HepG2 (cell line): ENCODE measurements around the gene NFILZ. TPM values are rescaled to one million over a fixed set of nuclear protein-coding genes. Genes with fewer than 3 reads are reported as not detected.

Source experiments
- DRAP1 ChIP-seq: IDR thresholded peaks from 2 replicates; pipeline ENCODE4 v1.6.1; 2016; ENCODE audit warnings: missing genetic modification reagents, missing compliant biosample characterization
- EEA1 ChIP-seq: sonication (generic); formaldehyde crosslinking; IDR thresholded peaks from 2 replicates; pipeline ENCODE4 v1.5.1; 2020; ENCODE audit warnings: mild to moderate bottlenecking, missing genetic modification reagents, borderline replicate concordance
- FLYWCH1 ChIP-seq: sonication (generic); formaldehyde crosslinking; IDR thresholded peaks from 2 replicates; pipeline ENCODE4 v1.8.1; 2023; ENCODE audit warnings: mild to moderate bottlenecking, missing genetic modification reagents
- FOXC1 ChIP-seq: sonication (generic); formaldehyde crosslinking; IDR thresholded peaks from 2 replicates; pipeline ENCODE4 v1.8.0; 2022; ENCODE audit warnings: mild to moderate bottlenecking, missing genetic modification reagents, borderline replicate concordance
- HCFC1 ChIP-seq: fragments of 150-350 bp; IDR thresholded peaks from 2 replicates; pipeline ENCODE4 v1.6.1; 2014; ENCODE audit warnings: low read depth, low read length
- HMG20B ChIP-seq: conservative IDR thresholded peaks from 2 replicates; pipeline ENCODE4 v1.6.1; 2016; ENCODE audit warnings: missing genetic modification reagents, missing compliant biosample characterization
- HOMEZ ChIP-seq: IDR thresholded peaks from 2 replicates; pipeline ENCODE4 v1.6.1; 2016; ENCODE audit warnings: low read depth
- MNT ChIP-seq: fragments of 450-650 bp; IDR thresholded peaks from 2 replicates; pipeline ENCODE4 v1.6.1; 2016
- NCOA2 ChIP-seq: sonication (generic); formaldehyde crosslinking; IDR thresholded peaks from 2 replicates; pipeline ENCODE4 v1.8.0; 2022; ENCODE audit warnings: inconsistent platforms
- NFKB2 ChIP-seq: sonication (generic); formaldehyde crosslinking; IDR thresholded peaks from 2 replicates; pipeline ENCODE4 v1.4.0; 2020; ENCODE audit warnings: missing genetic modification reagents, borderline replicate concordance
- SCMH1 ChIP-seq: sonication (generic); formaldehyde crosslinking; IDR thresholded peaks from 2 replicates; pipeline ENCODE4 v1.9.0; 2021; ENCODE audit warnings: missing genetic modification reagents, mild to moderate bottlenecking, borderline replicate concordance
- SIX4 ChIP-seq: sonication (generic); formaldehyde crosslinking; IDR thresholded peaks from 2 replicates; pipeline ENCODE4 v1.4.0; 2020; ENCODE audit warnings: missing genetic modification reagents
- SNAI1 ChIP-seq: sonication (generic); formaldehyde crosslinking; IDR thresholded peaks from 2 replicates; pipeline ENCODE4 v1.5.0; 2020; ENCODE audit warnings: mild to moderate bottlenecking, missing genetic modification reagents, borderline replicate concordance
- TARDBP ChIP-seq: sonication (generic); formaldehyde crosslinking; IDR thresholded peaks from 2 replicates; pipeline ENCODE4 v1.8.0; 2022; ENCODE audit warnings: mild to moderate bottlenecking, missing genetic modification reagents
- ZBTB25 ChIP-seq: IDR thresholded peaks from 2 replicates; pipeline ENCODE4 v1.6.1; 2018; ENCODE audit warnings: missing genetic modification reagents
- ZBTB34 ChIP-seq: sonication (generic); formaldehyde crosslinking; IDR thresholded peaks from 2 replicates; pipeline ENCODE4 v1.8.0; 2022; ENCODE audit warnings: mild to moderate bottlenecking, missing genetic modification reagents
- ZBTB42 ChIP-seq: sonication (generic); formaldehyde crosslinking; IDR thresholded peaks from 2 replicates; pipeline ENCODE4 v1.5.0; 2020; ENCODE audit warnings: mild to moderate bottlenecking, missing genetic modification reagents
- ZFP91 ChIP-seq: sonication (generic); formaldehyde crosslinking; IDR thresholded peaks from 2 replicates; pipeline ENCODE4 v1.9.0; 2022; ENCODE audit warnings: missing genetic modification reagents, mild to moderate bottlenecking, borderline replicate concordance
- ZNF136 ChIP-seq: sonication (generic); formaldehyde crosslinking; IDR thresholded peaks from 2 replicates; pipeline ENCODE4 v1.8.1; 2022; ENCODE audit warnings: low read depth, mild to moderate bottlenecking, moderate library complexity, missing genetic modification reagents
- ZNF33B ChIP-seq: sonication (generic); formaldehyde crosslinking; IDR thresholded peaks from 2 replicates; pipeline ENCODE4 v1.5.1; 2020; ENCODE audit warnings: mild to moderate bottlenecking, missing genetic modification reagents
- ZNF678 ChIP-seq: sonication (generic); formaldehyde crosslinking; IDR thresholded peaks from 2 replicates; pipeline ENCODE4 v1.4.0; 2020; ENCODE audit warnings: mild to moderate bottlenecking, missing genetic modification reagents
- ZNF780A ChIP-seq: sonication (generic); formaldehyde crosslinking; IDR thresholded peaks from 2 replicates; pipeline ENCODE4 v1.8.0; 2022; ENCODE audit warnings: mild to moderate bottlenecking, missing genetic modification reagents, moderate library complexity
- polyA plus RNA-seq, 8 experiments: library from polyadenylated mRNA; depleted of rRNA in 3 of 8; stranded (reverse) in 7 of 8; unstranded in 1 of 8; fragments of >200 nt; fragmentation: Illumina TruSeq in 4 of 8; extraction: Trizol in 4 of 8; gene quantifications; 2 replicates each; pipeline versions ENCODE4 v1.2.1 to v1.2.3, GENCODE V29; 2011 to 2016; ENCODE audit warnings: low read depth in 4 of 8, missing spikeins in 1 of 8, mixed read lengths in 1 of 8; ENCODE audit not compliant: insufficient read depth in 1 of 8
- total RNA-seq, 5 experiments: library from RNA; depleted of rRNA; stranded (reverse); fragments of >200 nt; fragmentation: Illumina TruSeq; extraction: Trizol; gene quantifications; 2 replicates each; pipeline ENCODE4 v1.2.3, GENCODE V29; 2016; ENCODE audit warnings: low read depth in 1 of 5

Gene NFILZ
- total and polyA plus RNA-seq, 2 of the 13 experiments (the other 11 are each of a cell fraction or from before 2014, with no cell fraction given) = not detected

GRCh38 chr19:8609279-8610040 lies 21.0 kb upstream of the NFILZ start (continued):
- TF ChIP-seq ZBTB25 (CRISPR knock-in tag) = no peak
- no peak for TF ChIP-seq ZNF678 (CRISPR knock-in tag)
- TF ChIP-seq SCMH1 (CRISPR knock-in tag) = no peak
- TF ChIP-seq DRAP1 (CRISPR knock-in tag) = no peak
- TF ChIP-seq ZNF33B (CRISPR knock-in tag) = no peak
- no peak for TF ChIP-seq TARDBP (CRISPR knock-in tag)
- no peak for TF ChIP-seq SNAI1 (CRISPR knock-in tag)
- TF ChIP-seq NFKB2 (CRISPR knock-in tag) = no peak
- no peak for TF ChIP-seq ZNF136 (CRISPR knock-in tag)
- no peak for TF ChIP-seq HCFC1
- no peak for TF ChIP-seq FLYWCH1 (CRISPR knock-in tag)
- TF ChIP-seq HOMEZ = no peak
- no peak for TF ChIP-seq SIX4 (CRISPR knock-in tag)
- TF ChIP-seq NCOA2 (CRISPR knock-in tag) = 0 out of 2 replicates have a peak, but pooled peaks have one; percentile 19
- peak; percentile 84; the same call in 1 of the 2 replicates for TF ChIP-seq ZBTB42
- TF ChIP-seq ZBTB34 (CRISPR knock-in tag) = no peak
- TF ChIP-seq ZNF780A (CRISPR knock-in tag) = no peak
- no peak for TF ChIP-seq FOXC1 (CRISPR knock-in tag)
- no peak for TF ChIP-seq HMG20B
- peak; percentile 80 for TF ChIP-seq MNT
- TF ChIP-seq EEA1 (CRISPR knock-in tag) = peak; percentile 75; the same call in 1 of the 2 replicates
- TF ChIP-seq ZFP91 (CRISPR knock-in tag) = peak; percentile 51; the same call in 1 of the 2 replicates
